DND-41 (cell line): ENCODE results near the gene NSG2.

Experiments used
- CTCF ChIP-seq: IDR thresholded peaks from 2 replicates; pipeline ENCODE4 v1.5.1; 2012; ENCODE audit warnings: borderline replicate concordance, low read length, moderate library complexity, mild to moderate bottlenecking; ENCODE audit not compliant: poor library complexity, severe bottlenecking; ENCODE audit errors: extremely low read depth
- EZH2 ChIP-seq: IDR thresholded peaks from 3 replicates; pipeline ENCODE4 v1.6.1; 2012; ENCODE audit warnings: borderline replicate concordance, low read depth, mild to moderate bottlenecking, moderate library complexity, low read length, inconsistent platforms; ENCODE audit not compliant: severe bottlenecking

GRCh38 chr5:174071484-174071883, 26.0 kb downstream of the NSG2 start:
- TF ChIP-seq CTCF, result no peak
- no peak for TF ChIP-seq EZH2
